ENCODE data around the gene KRT40. TPM values are rescaled to one million over a fixed set of nuclear protein-coding genes. Genes with fewer than 3 reads are reported as not detected.

Gene KRT40
- total RNA-seq, 1 experiment from 2014 or later = not detected

- Histone ChIP-seq H3K9me2 (ENCODE audit: insufficient read depth) (no peaks in the 10 kb centered on the region), H3K4me2 (peak overlapping the region; percentile 34), H3F3A (ENCODE audit: insufficient read depth, low read depth) (peaks cover 44% of the 10 kb centered on the region), H3K4me3 (no peak overlapping the region), H3K4me1 (replicated peaks; ENCODE audit: insufficient read depth) (peaks cover 57% of the 10 kb centered on the region), H4K20me1 (ENCODE audit: insufficient read depth) (no peaks in the 10 kb centered on the region), H3K27me3 (ENCODE audit: insufficient read depth, low read depth) (no peaks in the 10 kb centered on the region), H3K79me2 (ENCODE audit: low read depth) (no peaks in the 10 kb centered on the region), H3K36me3 (ENCODE audit: low read depth) (no peaks in the 10 kb centered on the region), H3K27ac (peak overlapping the region; percentile 59), H2AFZ (no peak overlapping the region), H3K9me3 (ENCODE audit: insufficient read depth, low read depth) (no peaks in the 10 kb centered on the region; the same call in 1 of the 2 replicates)
- peak; percentile 12 to 96 for DNase-seq
- TF ChIP-seq EZH2 (IDR thresholded peaks at IDR 0.05; ENCODE audit: low read depth) = no peak
- no peak for TF ChIP-seq CTCF (conservative IDR thresholded peaks at IDR 0.05)
- intact Hi-C loops (cut with micrococcal nuclease; ENCODE audit: unreplicated experiment) = no loop called here
- no TSS peak for BruUV-seq (replicated peaks)
- CTCF ChIA-PET = no interaction called here
- POLR2A ChIA-PET (ENCODE audit: unreplicated experiment) = interaction anchor here (0.6 to 1.0 kb wide), 3 partner anchors 47 to 485 kb away, joined by 3 to 10 read pairs (median 8); no protein-coding TSS in a partner anchor
Observed at GRCh38 chr17:41009301-41009760, 25.2 kb upstream of the KRT40 start.

- Histone ChIP-seq H3K27ac (peak within 1 kb of the TSS; percentile 59), H3K9me3 (ENCODE audit: insufficient read depth, low read depth) (no peaks in the 10 kb centered on the region; the same call in 1 of the 2 replicates), H3K9me2 (ENCODE audit: insufficient read depth) (no peaks in the 10 kb centered on the region), H4K20me1 (ENCODE audit: insufficient read depth) (no peaks in the 10 kb centered on the region), H3K4me1 (replicated peaks; ENCODE audit: insufficient read depth) (peaks cover 51% of the 10 kb centered on the region), H3K4me2 (peak within 1 kb of the TSS; percentile 34), H3K36me3 (ENCODE audit: low read depth) (no peaks in the 10 kb centered on the region), H2AFZ (no peak within 1 kb of the TSS), H3K79me2 (ENCODE audit: low read depth) (no peaks in the 10 kb centered on the region), H3K4me3 (no peak within 1 kb of the TSS), H3F3A (ENCODE audit: insufficient read depth, low read depth) (peaks cover 39% of the 10 kb centered on the region), H3K27me3 (ENCODE audit: insufficient read depth, low read depth) (no peaks in the 10 kb centered on the region)
- no peak for DNase-seq
- POLR2A ChIA-PET (ENCODE audit: unreplicated experiment) = interaction anchor here (1.0 kb wide), 1 partner anchor 486 kb away, joined by 8 read pairs; no protein-coding TSS in a partner anchor
- CTCF ChIA-PET = no interaction called here
- no TSS peak for BruUV-seq (replicated peaks)
- TF ChIP-seq CTCF (conservative IDR thresholded peaks at IDR 0.05) = no peak
- no peak for TF ChIP-seq EZH2 (IDR thresholded peaks at IDR 0.05; ENCODE audit: low read depth)
- intact Hi-C loops (cut with micrococcal nuclease; ENCODE audit: unreplicated experiment) = no loop called here
Observed at GRCh38 chr17:41008811-41009210, 24.7 kb upstream of the KRT40 start, which contains the start of gene KRTAP3-1. Gene KRTAP3-1, minus strand, starts transcription at chr17:41009128. Its CDS starts 54 bp downstream, at chr17:41009074.

- Histone ChIP-seq H3K4me2 (no peak overlapping the region), H3K36me3 (ENCODE audit: low read depth) (no peaks in the 10 kb centered on the region), H3K9me2 (ENCODE audit: insufficient read depth) (no peaks in the 10 kb centered on the region), H3K4me1 (replicated peaks; ENCODE audit: insufficient read depth) (peaks cover 28% of the 10 kb centered on the region), H3K27me3 (ENCODE audit: insufficient read depth, low read depth) (no peaks in the 10 kb centered on the region), H3K4me3 (no peak overlapping the region), H3K79me2 (ENCODE audit: low read depth) (no peaks in the 10 kb centered on the region), H4K20me1 (ENCODE audit: insufficient read depth) (no peaks in the 10 kb centered on the region), H3K27ac (no peak overlapping the region), H3K9me3 (ENCODE audit: insufficient read depth, low read depth) (peaks cover 4% of the 10 kb centered on the region; the same call in 1 of the 2 replicates), H2AFZ (no peak overlapping the region), H3F3A (ENCODE audit: insufficient read depth, low read depth) (peaks cover 12% of the 10 kb centered on the region)
- ChIA-PET POLR2A (ENCODE audit: unreplicated experiment) (no interaction called here), CTCF (no interaction called here)
- no peak for TF ChIP-seq CTCF (conservative IDR thresholded peaks at IDR 0.05)
- TF ChIP-seq EZH2 (IDR thresholded peaks at IDR 0.05; ENCODE audit: low read depth) = no peak
- BruUV-seq (replicated peaks) = no TSS peak
- DNase-seq = no peak
- intact Hi-C loops (cut with micrococcal nuclease; ENCODE audit: unreplicated experiment) = no loop called here
Observed at GRCh38 chr17:41004397-41004796, 20.3 kb upstream of the KRT40 start.
